ENCODE data around the gene ATP1B3. TPM values are rescaled to one million over a fixed set of nuclear protein-coding genes. Genes with fewer than 3 reads are reported as not detected.
"Not testable (repeated sequence)": the region's sequence is repeated elsewhere in the genome, so short reads cannot be mapped to it uniquely, and the experiment has no call there.

Gene ATP1B3
- polyA plus RNA-seq, 1 donor (not counting 4 experiments of a cell fraction or from before 2014, with no cell fraction given) = 345 TPM

- no peaks in the 10 kb centered on the region for H3K79me2 ChIP-seq (ENCODE audit: control insufficient read depth, insufficient read depth, low read length)
- no peak overlapping the region for H3K27ac ChIP-seq (ENCODE audit: control insufficient read depth, insufficient read depth, low read length)
- H3K4me3 ChIP-seq (ENCODE audit: control insufficient read depth in 2 of 3, extremely low read depth in 1 of 3, insufficient read depth in 2 of 3, low read depth in 1 of 3, low read length in 3 of 3) = no peak overlapping the region
- H3K9me3 ChIP-seq (ENCODE audit: control insufficient read depth, low read depth, low read length) = no peaks in the 10 kb centered on the region
- no peak overlapping the region for H3K9ac ChIP-seq (ENCODE audit: control insufficient read depth, extremely low read depth, insufficient read depth, low read length)
- no peaks in the 10 kb centered on the region for H4K20me1 ChIP-seq (ENCODE audit: control insufficient read depth, extremely low read depth, insufficient read depth, low read length)
- no peaks in the 10 kb centered on the region for H3K27me3 ChIP-seq (ENCODE audit: control insufficient read depth, extremely low read depth, insufficient read depth, low read length)
- no peaks in the 10 kb centered on the region for H3K36me3 ChIP-seq (ENCODE audit: control insufficient read depth in 2 of 2, extremely low read depth in 1 of 2, insufficient read depth in 2 of 2, low read length in 2 of 2)
- no peak overlapping the region for H3K4me2 ChIP-seq (ENCODE audit: control insufficient read depth, extremely low read depth, insufficient read depth, low read depth, low read length)
- dilution Hi-C loops (cut with MboI; ENCODE audit: extremely low pct_ligation_motif_present, low sequenced_read_pairs) = no loop called here
- no peak for DNase-seq (ENCODE audit: low read depth, low spot score)
- H3K4me1 ChIP-seq (ENCODE audit: control insufficient read depth, extremely low read depth, insufficient read depth, low read length) = peaks cover 10% of the 10 kb centered on the region
- no peak for FAIRE-seq
- H3K9me1 ChIP-seq (ENCODE audit: control insufficient read depth, extremely low read depth, insufficient read depth, low read length) = no peaks in the 10 kb centered on the region
- no peak overlapping the region for H2AFZ ChIP-seq (ENCODE audit: control insufficient read depth, low read length)
- TF ChIP-seq CTCF (optimal IDR thresholded peaks at IDR 0.05 in 1 of 3, IDR thresholded peaks at IDR 0.05 in 1 of 3, conservative IDR thresholded peaks at IDR 0.05 in 1 of 3; ENCODE audit: extremely low read depth in 1 of 3, insufficient read depth in 2 of 3, low read length in 3 of 3) = peak in 2 of 3 experiments; percentile 4 to 40
- no peak for TF ChIP-seq EZH2 (IDR thresholded peaks at IDR 0.05; ENCODE audit: low read length)
Measured at GRCh38 chr3:141845407-141846049, 30.9 kb upstream of the ATP1B3 start.

GRCh38 chr3:141846050-141846433, 30.4 kb upstream of the ATP1B3 start:
- H4K20me1 ChIP-seq (ENCODE audit: control insufficient read depth, extremely low read depth, insufficient read depth, low read length) = no peaks in the 10 kb centered on the region
- no peaks in the 10 kb centered on the region for H3K36me3 ChIP-seq (ENCODE audit: control insufficient read depth in 2 of 2, extremely low read depth in 1 of 2, insufficient read depth in 2 of 2, low read length in 2 of 2)
- H3K4me2 ChIP-seq (ENCODE audit: control insufficient read depth, extremely low read depth, insufficient read depth, low read depth, low read length) = no peak overlapping the region
- no peaks in the 10 kb centered on the region for H3K9me3 ChIP-seq (ENCODE audit: control insufficient read depth, low read depth, low read length)
- H3K27me3 ChIP-seq (ENCODE audit: control insufficient read depth, extremely low read depth, insufficient read depth, low read length) = no peaks in the 10 kb centered on the region
- no peaks in the 10 kb centered on the region for H3K79me2 ChIP-seq (ENCODE audit: control insufficient read depth, insufficient read depth, low read length)
- H3K4me1 ChIP-seq (ENCODE audit: control insufficient read depth, extremely low read depth, insufficient read depth, low read length) = peaks cover 5% of the 10 kb centered on the region
- no peak for DNase-seq (ENCODE audit: low read depth, low spot score)
- H3K4me3 ChIP-seq (ENCODE audit: control insufficient read depth in 2 of 3, extremely low read depth in 1 of 3, insufficient read depth in 2 of 3, low read depth in 1 of 3, low read length in 3 of 3) = no peak overlapping the region
- H3K9ac ChIP-seq (ENCODE audit: control insufficient read depth, extremely low read depth, insufficient read depth, low read length) = no peak overlapping the region
- no peak overlapping the region for H2AFZ ChIP-seq (ENCODE audit: control insufficient read depth, low read length)
- FAIRE-seq = no peak
- no peak for TF ChIP-seq CTCF (optimal IDR thresholded peaks at IDR 0.05 in 1 of 3, IDR thresholded peaks at IDR 0.05 in 1 of 3, conservative IDR thresholded peaks at IDR 0.05 in 1 of 3; ENCODE audit: extremely low read depth in 1 of 3, insufficient read depth in 2 of 3, low read length in 3 of 3)
- no peak for TF ChIP-seq EZH2 (IDR thresholded peaks at IDR 0.05; ENCODE audit: low read length)
- H3K9me1 ChIP-seq (ENCODE audit: control insufficient read depth, extremely low read depth, insufficient read depth, low read length) = no peaks in the 10 kb centered on the region
- dilution Hi-C loops (cut with MboI; ENCODE audit: extremely low pct_ligation_motif_present, low sequenced_read_pairs) = no loop called here
- H3K27ac ChIP-seq (ENCODE audit: control insufficient read depth, insufficient read depth, low read length) = no peak overlapping the region

GRCh38 chr3:141848159-141848748, 28.2 kb upstream of the ATP1B3 start:
- H3K27me3 ChIP-seq (ENCODE audit: control insufficient read depth, extremely low read depth, insufficient read depth, low read length); FAIRE-seq; H2AFZ ChIP-seq (ENCODE audit: control insufficient read depth, low read length); H3K36me3 ChIP-seq (ENCODE audit: control insufficient read depth in 2 of 2, extremely low read depth in 1 of 2, insufficient read depth in 2 of 2, low read length in 2 of 2); H3K27ac ChIP-seq (ENCODE audit: control insufficient read depth, insufficient read depth, low read length); H4K20me1 ChIP-seq (ENCODE audit: control insufficient read depth, extremely low read depth, insufficient read depth, low read length); H3K4me2 ChIP-seq (ENCODE audit: control insufficient read depth, extremely low read depth, insufficient read depth, low read depth, low read length); dilution Hi-C loops (cut with MboI; ENCODE audit: extremely low pct_ligation_motif_present, low sequenced_read_pairs); H3K9me1 ChIP-seq (ENCODE audit: control insufficient read depth, extremely low read depth, insufficient read depth, low read length); H3K4me1 ChIP-seq (ENCODE audit: control insufficient read depth, extremely low read depth, insufficient read depth, low read length); H3K9me3 ChIP-seq (ENCODE audit: control insufficient read depth, low read depth, low read length); H3K79me2 ChIP-seq (ENCODE audit: control insufficient read depth, insufficient read depth, low read length); DNase-seq (ENCODE audit: low read depth, low spot score); H3K4me3 ChIP-seq (ENCODE audit: control insufficient read depth in 2 of 3, extremely low read depth in 1 of 3, insufficient read depth in 2 of 3, low read depth in 1 of 3, low read length in 3 of 3); H3K9ac ChIP-seq (ENCODE audit: control insufficient read depth, extremely low read depth, insufficient read depth, low read length): not testable (repeated sequence)

All from keratinocyte (primary cell).